SK-N-SH (cell line): ENCODE measurements around the gene SAMD1. TPM values are rescaled to one million over a fixed set of nuclear protein-coding genes. Genes with fewer than 3 reads are reported as not detected.
A peak's percentile ranks its signal among the peaks of the same experiment; 100 is the strongest.

Source experiments
- CTCF ChIA-PET: fragments of 300-600, 350-600 bp; formaldehyde crosslinking; extraction: SDS; loops from one replicate; lab custom pipeline; 2021; lab: Yijun Ruan, JAX
- POLR2A ChIA-PET: fragments of 350-600 bp; sonication (Branson Sonifier 250); formaldehyde crosslinking; extraction: SDS; loops from one replicate; lab custom pipeline; 2020; ENCODE audit warnings: antibody characterized with exemption, inconsistent platforms; lab: Yijun Ruan, JAX
- DNase-seq: peaks from one replicate; pipeline ENCODE4 v3.0.0; 2012
- H2AFZ ChIP-seq: fragments of 200-600 bp; sonication (generic); 2 replicates; pipeline ENCODE4 v1.8.1; 2016; ENCODE audit warnings: antibody characterized with exemption, mild to moderate bottlenecking, low read depth
- H3F3A ChIP-seq: fragments of 200-600 bp; sonication (generic); replicated peaks from 2 replicates; pipeline ENCODE3; 2016; ENCODE audit warnings: antibody characterized with exemption, mild to moderate bottlenecking; ENCODE audit not compliant: insufficient read depth
- H3K27ac ChIP-seq, 2 experiments: fragments of 200-500 bp in 1 of 2; fragments of 200-600 bp in 1 of 2; sonication (Bioruptor generic) in 1 of 2; sonication (generic), shearing (Covaris generic) in 1 of 2; 2 replicates each; pipeline versions ENCODE4 v1.5.1 to v1.6.1; 2014 to 2016; ENCODE audit warnings: low read depth in 2 of 2, inconsistent platforms in 1 of 2, low read length in 1 of 2, mild to moderate bottlenecking in 1 of 2, mixed read lengths in 1 of 2
- H3K27me3 ChIP-seq: fragments of 200-600 bp; sonication (generic), shearing (Covaris generic); 2 replicates; pipeline ENCODE4 v1.6.1; 2016; ENCODE audit warnings: mixed run types; ENCODE audit not compliant: insufficient read depth
- H3K36me3 ChIP-seq, 2 experiments: fragments of 200-500 bp in 1 of 2; fragments of 200-600 bp in 1 of 2; sonication (Bioruptor generic) in 1 of 2; sonication (generic) in 1 of 2; replicated peaks in 1 of 2; 2 replicates each; pipeline versions ENCODE3 to v1.5.1; 2014 to 2016; ENCODE audit warnings: low read length in 1 of 2, mild to moderate bottlenecking in 1 of 2; ENCODE audit not compliant: insufficient read depth in 2 of 2, control insufficient read depth in 1 of 2
- H3K4me1 ChIP-seq, 2 experiments: fragments of 200-500 bp in 1 of 2; fragments of 200-600 bp in 1 of 2; sonication (Bioruptor generic) in 1 of 2; sonication (generic), shearing (Covaris generic) in 1 of 2; 2 replicates each; pipeline versions ENCODE4 v1.5.1 to v1.6.1; 2014 to 2016; ENCODE audit warnings: low read depth in 1 of 2, low read length in 1 of 2, mixed run types in 1 of 2; ENCODE audit not compliant: insufficient read depth in 2 of 2, control insufficient read depth in 1 of 2
- H3K4me2 ChIP-seq: fragments of 200-600 bp; sonication (generic), shearing (Covaris generic); 2 replicates; pipeline ENCODE4 v1.6.1; 2017; ENCODE audit warnings: mixed run types
- H3K4me3 ChIP-seq, 2 experiments: fragments of 200-500 bp in 1 of 2; fragments of 200-600 bp in 1 of 2; sonication (Bioruptor generic) in 1 of 2; sonication (generic), shearing (Covaris generic) in 1 of 2; 2 replicates each; pipeline versions ENCODE4 v1.5.1 to v1.8.1; 2014 to 2016; ENCODE audit warnings: low read depth in 2 of 2, inconsistent platforms in 1 of 2, low read length in 1 of 2, mild to moderate bottlenecking in 1 of 2, mixed read lengths in 1 of 2, moderate library complexity in 1 of 2
- H3K79me2 ChIP-seq: fragments of 200-600 bp; sonication (generic); 2 replicates; pipeline ENCODE4 v1.8.1; 2017; ENCODE audit warnings: mild to moderate bottlenecking; ENCODE audit not compliant: insufficient read depth
- H3K9ac ChIP-seq: fragments of 200-600 bp; sonication (generic); 2 replicates; pipeline ENCODE4 v1.6.1; 2017; ENCODE audit warnings: mixed run types
- H3K9me2 ChIP-seq: fragments of 200-600 bp; sonication (generic); 2 replicates; pipeline ENCODE4 v1.6.1; 2017; ENCODE audit warnings: mixed run types
- H3K9me3 ChIP-seq: fragments of 200-600 bp; sonication (generic); 2 replicates; pipeline ENCODE4 v1.6.1; 2017; ENCODE audit warnings: mixed run types, mild to moderate bottlenecking, moderate library complexity
- H4K20me1 ChIP-seq: fragments of 200-600 bp; sonication (generic); 2 replicates; pipeline ENCODE4 v1.6.1; 2017; ENCODE audit warnings: mild to moderate bottlenecking, mixed run types; ENCODE audit not compliant: insufficient read depth
- ELF1 ChIP-seq: IDR thresholded peaks from 2 replicates; pipeline ENCODE4 v1.4.0; 2012
- FOXJ3 ChIP-seq: sonication (generic); formaldehyde crosslinking; IDR thresholded peaks from 2 replicates; pipeline ENCODE4 v1.5.1; 2020; ENCODE audit warnings: mild to moderate bottlenecking, missing genetic modification reagents
- FOXM1 ChIP-seq: IDR thresholded peaks from 2 replicates; pipeline ENCODE4 v1.4.0; 2012; ENCODE audit warnings: low read depth, mild to moderate bottlenecking
- GABPA ChIP-seq: IDR thresholded peaks from 2 replicates; pipeline ENCODE4 v1.4.0; 2012; ENCODE audit warnings: low read depth, mild to moderate bottlenecking
- GATA2 ChIP-seq: sonication (generic); formaldehyde crosslinking; IDR thresholded peaks from 2 replicates; pipeline ENCODE4 v1.5.0; 2020; ENCODE audit warnings: mild to moderate bottlenecking, missing genetic modification reagents
- JUND ChIP-seq: IDR thresholded peaks from 2 replicates; pipeline ENCODE4 v1.4.0; 2012
- MEF2A ChIP-seq: IDR thresholded peaks from 2 replicates; pipeline ENCODE4 v1.4.0; 2012; ENCODE audit warnings: low read depth, borderline replicate concordance
- MXI1 ChIP-seq: IDR thresholded peaks from 2 replicates; pipeline ENCODE4 v1.6.1; 2012; ENCODE audit warnings: mild to moderate bottlenecking, low read depth, low read length, improper control_type of control experiment
- NFIC ChIP-seq: IDR thresholded peaks from 2 replicates; pipeline ENCODE4 v1.4.0; 2012; ENCODE audit warnings: borderline replicate concordance
- NRF1 ChIP-seq: IDR thresholded peaks from 2 replicates; pipeline ENCODE4 v1.6.1; 2012; ENCODE audit warnings: low read depth, mild to moderate bottlenecking, low read length
- POLR2AphosphoS5 ChIP-seq: IDR thresholded peaks from 2 replicates; pipeline ENCODE4 v1.6.1; 2012; ENCODE audit warnings: low read depth, low read length
- RCOR1 ChIP-seq: fragments of 150-350 bp; IDR thresholded peaks from 2 replicates; pipeline ENCODE4 v1.6.1; 2017; ENCODE audit warnings: antibody characterized with exemption, low read length
- RXRA ChIP-seq: IDR thresholded peaks from 2 replicates; pipeline ENCODE4 v1.4.0; 2012; ENCODE audit warnings: low read depth, mild to moderate bottlenecking, borderline replicate concordance
- TCF12 ChIP-seq: IDR thresholded peaks from 2 replicates; pipeline ENCODE4 v1.4.0; 2012
- TEAD4 ChIP-seq: IDR thresholded peaks from 2 replicates; pipeline ENCODE4 v1.4.0; 2012; ENCODE audit warnings: mild to moderate bottlenecking, borderline replicate concordance; ENCODE audit not compliant: insufficient read depth
- WGBS: methylation state at CpG from one replicate; pipeline ENCODE4 v1.1.6; 2017; ENCODE audit warnings: low lambda C conversion rate; 5-methylcytosine and 5-hydroxymethylcytosine counted together
- polyA plus RNA-seq, 3 experiments: library from polyadenylated mRNA; depleted of rRNA; stranded (reverse); fragments of >200 nt; gene quantifications; 2 replicates each; pipeline ENCODE4 v1.2.3, GENCODE V29; 2012
- TF ChIP-seq, protein P1 (sequence below): fragments of 150-350 bp; IDR thresholded peaks from 2 replicates; pipeline ENCODE4 v1.6.1; 2017; ENCODE audit warnings: antibody characterized with exemption, low read length, low read depth, borderline replicate concordance
- TF ChIP-seq, protein P2 (sequence below): IDR thresholded peaks from 2 replicates; pipeline ENCODE4 v1.6.1; 2012; ENCODE audit warnings: mild to moderate bottlenecking, low read depth, low read length, moderate library complexity
- TF ChIP-seq, protein P3 (sequence below): fragments of 200-600 bp; sonication (generic); IDR thresholded peaks from 2 replicates; pipeline ENCODE4 v1.6.1; 2017; ENCODE audit warnings: antibody characterized with exemption, mild to moderate bottlenecking, moderate library complexity
- TF ChIP-seq, protein P4 (sequence below): IDR thresholded peaks from 2 replicates; pipeline ENCODE4 v1.4.0; 2012; ENCODE audit warnings: low read depth, borderline replicate concordance

Gene SAMD1
- polyA plus RNA-seq, 1 of the 3 experiments (the other 2 are of a cell fraction): 19.0 TPM

DNA sequence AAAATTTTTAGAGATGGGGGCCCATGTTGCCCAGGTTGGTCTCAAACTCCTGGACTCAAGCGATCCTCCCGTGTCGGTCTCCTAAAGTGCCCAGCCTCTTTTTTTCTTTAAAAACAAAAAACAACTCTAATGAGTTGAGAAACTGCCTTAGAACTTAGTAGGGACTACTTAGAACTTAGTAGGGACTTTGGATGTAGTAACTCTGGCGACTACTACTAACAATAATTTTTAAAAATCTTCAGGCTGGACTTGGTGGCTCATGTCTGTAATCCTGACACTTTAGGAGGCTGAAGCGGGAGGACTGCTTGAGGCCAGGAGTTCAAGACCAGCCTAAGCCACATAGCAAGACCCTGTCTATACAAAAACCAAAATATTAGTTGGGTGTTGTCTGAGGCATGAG is 4.5 kb downstream of the SAMD1 start (continued):
- TF ChIP-seq GATA2 (CRISPR knock-in tag) (no peak), ELF1 (no peak), MEF2A (no peak), NFIC (no peak), RXRA (no peak)

DNA sequence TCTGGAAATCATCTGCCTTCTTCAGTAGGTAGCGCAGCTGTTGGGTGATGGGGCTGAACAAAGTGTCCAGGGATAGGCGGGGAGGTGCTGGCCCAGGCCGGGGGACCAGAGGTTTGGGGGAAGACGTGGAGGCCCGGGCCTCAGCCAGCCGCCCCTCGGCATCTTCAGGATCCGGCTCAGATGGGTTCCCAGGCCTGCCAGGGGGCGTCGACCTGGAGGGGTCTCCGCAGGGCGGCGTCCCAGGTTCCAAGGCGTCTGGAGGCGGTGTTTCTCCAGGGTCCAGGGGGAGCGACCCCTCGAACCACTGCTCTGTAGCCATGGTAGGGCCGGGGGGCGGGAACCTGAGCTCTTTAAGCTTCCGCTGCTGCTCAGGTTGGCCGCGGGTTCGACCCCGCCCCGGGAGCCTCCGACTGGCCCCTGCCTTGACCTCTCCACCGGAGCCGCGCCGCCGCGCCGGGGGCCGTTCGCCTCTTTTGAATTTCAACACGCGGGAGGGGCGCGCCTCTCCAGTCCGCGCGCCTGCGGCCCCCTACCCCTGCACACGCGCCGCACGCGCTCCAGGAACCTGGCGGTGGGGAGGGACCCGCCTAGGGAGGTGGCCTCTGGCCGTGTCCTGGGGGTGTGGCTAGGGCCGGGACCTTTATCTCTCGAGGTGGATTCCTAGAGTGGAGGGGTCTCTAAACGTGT is 5.1 kb downstream of the SAMD1 start, which contains the start of gene C19orf67:
Gene C19orf67 (minus strand): TSS at position 475 of the 687 bp plus-strand sequence. CDS start 156 bp downstream, at position 319.
- Histone ChIP-seq H3K27me3 (no peaks in the 10 kb centered on the region), H3K9ac (no peak within 1 kb of the TSS), H3K79me2 (peaks cover 14% of the 10 kb centered on the region; the same call in 1 of the 2 replicates), H3K4me1 (peaks cover 3 to 12% of the 10 kb centered on the region in 2 experiments; a peak in 2 of 4 replicates), H3K36me3 (peaks cover 14 to 16% of the 10 kb centered on the region in 2 experiments), H2AFZ (no peak within 1 kb of the TSS), H3F3A (peaks cover 17% of the 10 kb centered on the region), H3K9me2 (no peaks in the 10 kb centered on the region), H3K27ac (no peak within 1 kb of the TSS), H3K4me2 (no peak within 1 kb of the TSS), H3K9me3 (no peaks in the 10 kb centered on the region), H4K20me1 (peaks cover 4% of the 10 kb centered on the region; the same call in 1 of the 2 replicates), H3K4me3 (no peak within 1 kb of the TSS)
- 97% methylated on average over 33 of the region's 54 CpGs for WGBS
- TF ChIP-seq, protein P1, sequence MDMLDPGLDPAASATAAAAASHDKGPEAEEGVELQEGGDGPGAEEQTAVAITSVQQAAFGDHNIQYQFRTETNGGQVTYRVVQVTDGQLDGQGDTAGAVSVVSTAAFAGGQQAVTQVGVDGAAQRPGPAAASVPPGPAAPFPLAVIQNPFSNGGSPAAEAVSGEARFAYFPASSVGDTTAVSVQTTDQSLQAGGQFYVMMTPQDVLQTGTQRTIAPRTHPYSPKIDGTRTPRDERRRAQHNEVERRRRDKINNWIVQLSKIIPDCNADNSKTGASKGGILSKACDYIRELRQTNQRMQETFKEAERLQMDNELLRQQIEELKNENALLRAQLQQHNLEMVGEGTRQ: no peak
- no peak for TF ChIP-seq FOXJ3 (CRISPR knock-in tag)
- no peak for TF ChIP-seq RCOR1
- DNase-seq: no peak
- ChIA-PET POLR2A (no interaction called here), CTCF (interaction anchor here (0.8 to 6.6 kb wide), 2 partner anchors 13 to 206 kb away, joined by 3 to 37 read pairs; partner anchors contain the start of gene MISP3)

DNA sequence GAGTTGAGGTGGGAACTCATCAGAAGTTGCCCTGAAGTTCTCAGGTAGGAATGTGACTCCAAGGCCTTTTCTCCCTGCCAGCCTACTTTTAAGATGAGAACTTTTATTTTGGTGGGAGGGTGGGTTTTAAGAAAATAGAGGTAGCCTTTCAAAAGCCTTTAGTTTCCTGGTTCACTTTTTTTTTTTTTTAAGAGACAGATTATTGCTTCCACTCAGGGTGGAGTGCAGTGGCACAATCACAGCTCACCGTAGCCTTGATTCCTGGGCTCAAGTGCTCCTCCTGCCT is 7.9 kb downstream of the SAMD1 start:
- H3F3A ChIP-seq: peaks cover 14% of the 10 kb centered on the region
- H3K4me3 ChIP-seq: peak overlapping the region; percentile 68 to 77; a peak in 1 of 4 replicates
- DNase-seq: no peak
- H3K4me1 ChIP-seq: peaks cover 3 to 12% of the 10 kb centered on the region in 2 experiments; a peak in 2 of 4 replicates
- no peaks in the 10 kb centered on the region for H3K9me3 ChIP-seq
- CTCF ChIA-PET: interaction anchor here (0.8 to 6.6 kb wide), 5 partner anchors 9 to 54 kb away, joined by 3 to 37 read pairs (median 6); partner anchors contain the start of genes ASF1B, IL27RA and MISP3
- POLR2A ChIA-PET: interaction anchor here (0.6 to 1.4 kb wide), 2 partner anchors 53 to 54 kb away, joined by 3 to 5 read pairs; partner anchors contain the start of gene ASF1B
- H3K27ac ChIP-seq: no peak overlapping the region
- no peak overlapping the region for H2AFZ ChIP-seq
- no peak overlapping the region for H3K9ac ChIP-seq
- peaks cover 6% of the 10 kb centered on the region in 2 experiments for H3K36me3 ChIP-seq
- H3K79me2 ChIP-seq: peaks cover 19% of the 10 kb centered on the region; the same call in 1 of the 2 replicates
- H3K27me3 ChIP-seq: no peaks in the 10 kb centered on the region
- no peaks in the 10 kb centered on the region for H3K9me2 ChIP-seq
- 35% methylated on average over 1 of the region's 1 CpG for WGBS
- H4K20me1 ChIP-seq: no peaks in the 10 kb centered on the region
- H3K4me2 ChIP-seq: peak overlapping the region; percentile 94
- TF ChIP-seq ELF1 (no peak), JUND (no peak), POLR2AphosphoS5 (no peak), FOXM1 (no peak), NFIC (no peak), MXI1 (no peak), MEF2A (no peak), NRF1 (no peak), GABPA (no peak), TCF12 (no peak), TEAD4 (no peak)
- TF ChIP-seq, protein P2, sequence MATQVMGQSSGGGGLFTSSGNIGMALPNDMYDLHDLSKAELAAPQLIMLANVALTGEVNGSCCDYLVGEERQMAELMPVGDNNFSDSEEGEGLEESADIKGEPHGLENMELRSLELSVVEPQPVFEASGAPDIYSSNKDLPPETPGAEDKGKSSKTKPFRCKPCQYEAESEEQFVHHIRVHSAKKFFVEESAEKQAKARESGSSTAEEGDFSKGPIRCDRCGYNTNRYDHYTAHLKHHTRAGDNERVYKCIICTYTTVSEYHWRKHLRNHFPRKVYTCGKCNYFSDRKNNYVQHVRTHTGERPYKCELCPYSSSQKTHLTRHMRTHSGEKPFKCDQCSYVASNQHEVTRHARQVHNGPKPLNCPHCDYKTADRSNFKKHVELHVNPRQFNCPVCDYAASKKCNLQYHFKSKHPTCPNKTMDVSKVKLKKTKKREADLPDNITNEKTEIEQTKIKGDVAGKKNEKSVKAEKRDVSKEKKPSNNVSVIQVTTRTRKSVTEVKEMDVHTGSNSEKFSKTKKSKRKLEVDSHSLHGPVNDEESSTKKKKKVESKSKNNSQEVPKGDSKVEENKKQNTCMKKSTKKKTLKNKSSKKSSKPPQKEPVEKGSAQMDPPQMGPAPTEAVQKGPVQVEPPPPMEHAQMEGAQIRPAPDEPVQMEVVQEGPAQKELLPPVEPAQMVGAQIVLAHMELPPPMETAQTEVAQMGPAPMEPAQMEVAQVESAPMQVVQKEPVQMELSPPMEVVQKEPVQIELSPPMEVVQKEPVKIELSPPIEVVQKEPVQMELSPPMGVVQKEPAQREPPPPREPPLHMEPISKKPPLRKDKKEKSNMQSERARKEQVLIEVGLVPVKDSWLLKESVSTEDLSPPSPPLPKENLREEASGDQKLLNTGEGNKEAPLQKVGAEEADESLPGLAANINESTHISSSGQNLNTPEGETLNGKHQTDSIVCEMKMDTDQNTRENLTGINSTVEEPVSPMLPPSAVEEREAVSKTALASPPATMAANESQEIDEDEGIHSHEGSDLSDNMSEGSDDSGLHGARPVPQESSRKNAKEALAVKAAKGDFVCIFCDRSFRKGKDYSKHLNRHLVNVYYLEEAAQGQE: no peak
- TF ChIP-seq, protein P3, sequence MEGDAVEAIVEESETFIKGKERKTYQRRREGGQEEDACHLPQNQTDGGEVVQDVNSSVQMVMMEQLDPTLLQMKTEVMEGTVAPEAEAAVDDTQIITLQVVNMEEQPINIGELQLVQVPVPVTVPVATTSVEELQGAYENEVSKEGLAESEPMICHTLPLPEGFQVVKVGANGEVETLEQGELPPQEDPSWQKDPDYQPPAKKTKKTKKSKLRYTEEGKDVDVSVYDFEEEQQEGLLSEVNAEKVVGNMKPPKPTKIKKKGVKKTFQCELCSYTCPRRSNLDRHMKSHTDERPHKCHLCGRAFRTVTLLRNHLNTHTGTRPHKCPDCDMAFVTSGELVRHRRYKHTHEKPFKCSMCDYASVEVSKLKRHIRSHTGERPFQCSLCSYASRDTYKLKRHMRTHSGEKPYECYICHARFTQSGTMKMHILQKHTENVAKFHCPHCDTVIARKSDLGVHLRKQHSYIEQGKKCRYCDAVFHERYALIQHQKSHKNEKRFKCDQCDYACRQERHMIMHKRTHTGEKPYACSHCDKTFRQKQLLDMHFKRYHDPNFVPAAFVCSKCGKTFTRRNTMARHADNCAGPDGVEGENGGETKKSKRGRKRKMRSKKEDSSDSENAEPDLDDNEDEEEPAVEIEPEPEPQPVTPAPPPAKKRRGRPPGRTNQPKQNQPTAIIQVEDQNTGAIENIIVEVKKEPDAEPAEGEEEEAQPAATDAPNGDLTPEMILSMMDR: no peak
- TF ChIP-seq, protein P4, sequence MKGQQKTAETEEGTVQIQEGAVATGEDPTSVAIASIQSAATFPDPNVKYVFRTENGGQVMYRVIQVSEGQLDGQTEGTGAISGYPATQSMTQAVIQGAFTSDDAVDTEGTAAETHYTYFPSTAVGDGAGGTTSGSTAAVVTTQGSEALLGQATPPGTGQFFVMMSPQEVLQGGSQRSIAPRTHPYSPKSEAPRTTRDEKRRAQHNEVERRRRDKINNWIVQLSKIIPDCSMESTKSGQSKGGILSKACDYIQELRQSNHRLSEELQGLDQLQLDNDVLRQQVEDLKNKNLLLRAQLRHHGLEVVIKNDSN: no peak
